Inflammatory macrophage (primary cell): ENCODE data around the gene DUSP22.
A peak's percentile ranks its signal among the peaks of the same experiment; 100 is the strongest.

Experiments used
- DNase-seq, 2 donors: peaks; one replicate each; pipeline ENCODE4 v3.0.0-alpha.2; 2020 to 2022

DUSP22 gene

GRCh38 chr6:297571-298232, 5.4 kb downstream of the DUSP22 start:
- no peak for DNase-seq

- DNase-seq = peak; percentile 89 to 90
Measured at GRCh38 chr6:298233-299103, 6.2 kb downstream of the DUSP22 start.

GRCh38 chr6:299104-299980, 7.1 kb downstream of the DUSP22 start:
- peak; percentile 58 to 69 for DNase-seq

GRCh38 chr6:300026-300425, 7.7 kb downstream of the DUSP22 start:
- no peak for DNase-seq

- DNase-seq = no peak
Measured at GRCh38 chr6:300494-301198, 8.4 kb downstream of the DUSP22 start.

- DNase-seq = no peak
Measured at GRCh38 chr6:301526-301925, 9.2 kb downstream of the DUSP22 start.

- DNase-seq = no peak
Measured at GRCh38 chr6:301929-302705, 9.8 kb downstream of the DUSP22 start.

- no peak for DNase-seq
Measured at GRCh38 chr6:302760-303159, 10.5 kb downstream of the DUSP22 start.

GRCh38 chr6:303263-303662, 11.0 kb downstream of the DUSP22 start:
- DNase-seq = no peak

GRCh38 chr6:303948-304558, 11.8 kb downstream of the DUSP22 start:
- DNase-seq = no peak

GRCh38 chr6:304833-305370, 12.6 kb downstream of the DUSP22 start:
- no peak for DNase-seq

GRCh38 chr6:305371-306206, 13.3 kb downstream of the DUSP22 start:
- DNase-seq = no peak

GRCh38 chr6:306641-307061, 14.4 kb downstream of the DUSP22 start:
- no peak for DNase-seq

GRCh38 chr6:307065-307814, 15.0 kb downstream of the DUSP22 start:
- DNase-seq = no peak

- no peak for DNase-seq
Measured at GRCh38 chr6:307874-308273, 15.6 kb downstream of the DUSP22 start.

GRCh38 chr6:308307-308706, 16.0 kb downstream of the DUSP22 start:
- no peak for DNase-seq

- no peak for DNase-seq
Measured at GRCh38 chr6:308768-309167, 16.5 kb downstream of the DUSP22 start.

- DNase-seq = no peak
Measured at GRCh38 chr6:309947-310346, 17.7 kb downstream of the DUSP22 start.

- DNase-seq = no peak
Measured at GRCh38 chr6:310671-311070, 18.4 kb downstream of the DUSP22 start.
